Measurements from ENCODE around the gene MLANA.

- TF ChIP-seq CTCF (IDR thresholded peaks at IDR 0.05) = no peak
- no peak for TF ChIP-seq POLR2A (IDR thresholded peaks at IDR 0.05)
These were observed 32.8 kb upstream of the MLANA start for GRCh38 chr9:5857928-5858327.

Measured in body of pancreas (tissue), 4 donors.